ENCODE data around the gene RABGGTA.
"Not testable (repeated sequence)": the region's sequence is repeated elsewhere in the genome, so short reads cannot be mapped to it uniquely, and the experiment has no call there.

RABGGTA gene

GRCh38 chr14:24260026-24260779 lies 11.2 kb downstream of the RABGGTA start:
- no peak for DNase-seq

- no peak for DNase-seq
Observed at GRCh38 chr14:24259282-24260025, 11.9 kb downstream of the RABGGTA start.

GRCh38 chr14:24258548-24259265 lies 12.7 kb downstream of the RABGGTA start:
- no peak for DNase-seq

- no peak for DNase-seq
Observed at GRCh38 chr14:24258119-24258518, 13.3 kb downstream of the RABGGTA start.

GRCh38 chr14:24256960-24257359 lies 14.4 kb downstream of the RABGGTA start:
- DNase-seq, result no peak

GRCh38 chr14:24255931-24256711 lies 15.3 kb downstream of the RABGGTA start:
- no peak for DNase-seq

- no peak for DNase-seq
Observed at GRCh38 chr14:24255438-24255837, 16.0 kb downstream of the RABGGTA start.

- no peak for DNase-seq
Observed at GRCh38 chr14:24254630-24255392, 16.6 kb downstream of the RABGGTA start.

- no peak for DNase-seq
Observed at GRCh38 chr14:24253936-24254335, 17.5 kb downstream of the RABGGTA start.

- DNase-seq, result no peak
Observed at GRCh38 chr14:24252289-24253124, 18.9 kb downstream of the RABGGTA start.

- DNase-seq, result no peak
Observed at GRCh38 chr14:24251880-24252288, 19.5 kb downstream of the RABGGTA start.

GRCh38 chr14:24250354-24250753 lies 21.0 kb downstream of the RABGGTA start:
- no peak for DNase-seq

- DNase-seq, result no peak
Observed at GRCh38 chr14:24249230-24250021, 22.0 kb downstream of the RABGGTA start.

- DNase-seq, result no peak
Observed at GRCh38 chr14:24247422-24247821, 24.0 kb downstream of the RABGGTA start.

- no peak for DNase-seq
Observed at GRCh38 chr14:24246765-24247212, 24.6 kb downstream of the RABGGTA start.

- DNase-seq, result not testable (repeated sequence)
Observed at GRCh38 chr14:24245350-24245749, 26.0 kb downstream of the RABGGTA start.

- no peak for DNase-seq
Observed at GRCh38 chr14:24243336-24243836, 28.0 kb downstream of the RABGGTA start.

GRCh38 chr14:24241829-24242443 lies 29.5 kb downstream of the RABGGTA start:
- peak; percentile 87 to 96 for DNase-seq
